ENCODE results near the gene MOG.

GRCh38 chr6:29702519-29703103 is 45.7 kb downstream of the MOG start:
- TF ChIP-seq, protein P1, sequence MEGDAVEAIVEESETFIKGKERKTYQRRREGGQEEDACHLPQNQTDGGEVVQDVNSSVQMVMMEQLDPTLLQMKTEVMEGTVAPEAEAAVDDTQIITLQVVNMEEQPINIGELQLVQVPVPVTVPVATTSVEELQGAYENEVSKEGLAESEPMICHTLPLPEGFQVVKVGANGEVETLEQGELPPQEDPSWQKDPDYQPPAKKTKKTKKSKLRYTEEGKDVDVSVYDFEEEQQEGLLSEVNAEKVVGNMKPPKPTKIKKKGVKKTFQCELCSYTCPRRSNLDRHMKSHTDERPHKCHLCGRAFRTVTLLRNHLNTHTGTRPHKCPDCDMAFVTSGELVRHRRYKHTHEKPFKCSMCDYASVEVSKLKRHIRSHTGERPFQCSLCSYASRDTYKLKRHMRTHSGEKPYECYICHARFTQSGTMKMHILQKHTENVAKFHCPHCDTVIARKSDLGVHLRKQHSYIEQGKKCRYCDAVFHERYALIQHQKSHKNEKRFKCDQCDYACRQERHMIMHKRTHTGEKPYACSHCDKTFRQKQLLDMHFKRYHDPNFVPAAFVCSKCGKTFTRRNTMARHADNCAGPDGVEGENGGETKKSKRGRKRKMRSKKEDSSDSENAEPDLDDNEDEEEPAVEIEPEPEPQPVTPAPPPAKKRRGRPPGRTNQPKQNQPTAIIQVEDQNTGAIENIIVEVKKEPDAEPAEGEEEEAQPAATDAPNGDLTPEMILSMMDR (IDR thresholded peaks at IDR 0.05), result no peak
- TF ChIP-seq POLR2A (IDR thresholded peaks at IDR 0.05), result no peak

Data from vagina (tissue), 2 donors.